OCI-LY1 (cell line): ENCODE data around the gene CPEB4.

Source experiments
- H2AFZ ChIP-seq: fragments of 200-600 bp; sonication (generic), shearing (Covaris generic); 2 replicates; pipeline ENCODE4 v1.6.0; 2014; ENCODE audit warnings: antibody characterized with exemption, mild to moderate bottlenecking, low read length
- H3F3A ChIP-seq: fragments of 200-600 bp; sonication (generic), shearing (Covaris generic); 2 replicates; pipeline ENCODE4 v1.6.0; 2014; ENCODE audit warnings: mild to moderate bottlenecking, antibody characterized with exemption, low read length, moderate library complexity; ENCODE audit not compliant: insufficient read depth
- H3K27ac ChIP-seq: fragments of 200-600 bp; sonication (generic); 2 replicates; pipeline ENCODE4 v1.5.1; 2014; ENCODE audit warnings: low read length, mixed run types, mild to moderate bottlenecking, low read depth; ENCODE audit not compliant: poor library complexity, severe bottlenecking
- H3K27me3 ChIP-seq: fragments of 200-600 bp; sonication (generic); 2 replicates; pipeline ENCODE4 v1.6.0; 2014; ENCODE audit warnings: antibody characterized with exemption, mild to moderate bottlenecking, low read length, moderate library complexity; ENCODE audit not compliant: insufficient read depth
- H3K36me3 ChIP-seq: fragments of 200-600 bp; sonication (generic); 2 replicates; pipeline ENCODE4 v1.6.1; 2014; ENCODE audit warnings: mild to moderate bottlenecking, antibody characterized with exemption, low read length, moderate library complexity, mixed read lengths; ENCODE audit not compliant: insufficient read depth
- H3K4me1 ChIP-seq: fragments of 200-600 bp; sonication (generic); 2 replicates; pipeline ENCODE4 v1.5.1; 2014; ENCODE audit warnings: mild to moderate bottlenecking, low read length, moderate library complexity; ENCODE audit not compliant: insufficient read depth, severe bottlenecking
- H3K4me2 ChIP-seq: fragments of 200-600 bp; sonication (generic), shearing (Covaris generic); 2 replicates; pipeline ENCODE4 v1.6.1; 2014; ENCODE audit warnings: low read length
- H3K4me3 ChIP-seq: fragments of 200-600 bp; sonication (generic); 2 replicates; pipeline ENCODE4 v1.5.1; 2014; ENCODE audit warnings: low read length, low read depth, mild to moderate bottlenecking, mixed read lengths; ENCODE audit not compliant: poor library complexity, severe bottlenecking
- H3K79me2 ChIP-seq: fragments of 200-600 bp; shearing (Covaris generic); 2 replicates; pipeline ENCODE4 v1.6.1; 2016; ENCODE audit warnings: mixed run types, low read length, mixed read lengths; ENCODE audit not compliant: insufficient read depth
- H3K9ac ChIP-seq: fragments of 200-600 bp; sonication (generic), shearing (Covaris generic); 2 replicates; pipeline ENCODE4 v1.6.1; 2014; ENCODE audit warnings: mild to moderate bottlenecking, low read length, mixed read lengths
- H3K9me2 ChIP-seq: fragments of 200-600 bp; sonication (generic), shearing (Covaris generic); 2 replicates; pipeline ENCODE4 v1.6.1; 2014; ENCODE audit warnings: low read depth, mild to moderate bottlenecking, low read length, mixed read lengths
- H3K9me3 ChIP-seq: fragments of 200-600 bp; shearing (Covaris generic); 2 replicates; pipeline ENCODE4 v1.6.1; 2014; ENCODE audit warnings: low read length, mixed read lengths
- H4K20me1 ChIP-seq: fragments of 200-600 bp; sonication (generic), shearing (Covaris generic); 2 replicates; pipeline ENCODE4 v1.6.0; 2016; ENCODE audit warnings: mild to moderate bottlenecking, low read length; ENCODE audit not compliant: insufficient read depth
- CTCF ChIP-seq: fragments of 200-600 bp; sonication (generic), shearing (Covaris generic); IDR thresholded peaks from 2 replicates; pipeline ENCODE4 v1.5.1; 2017; ENCODE audit warnings: mild to moderate bottlenecking, antibody characterized with exemption, low read length, moderate library complexity, mixed read lengths
- EZH2 ChIP-seq: fragments of 200-600 bp; sonication (generic), shearing (Covaris generic); IDR thresholded peaks from 2 replicates; pipeline ENCODE4 v1.8.0; 2017; ENCODE audit warnings: borderline replicate concordance, mixed run types, mild to moderate bottlenecking, antibody characterized with exemption, low read length, moderate library complexity, mixed read lengths

The CPEB4 gene

GRCh38 chr5:173885475-173886010 lies 2.6 kb upstream of the CPEB4 start:
- TF ChIP-seq CTCF (no peak), EZH2 (no peak)
- no peaks in the 10 kb centered on the region for H3F3A ChIP-seq
- peaks cover 19% of the 10 kb centered on the region for H3K79me2 ChIP-seq
- H3K36me3 ChIP-seq, result peaks cover 3% of the 10 kb centered on the region; the same call in 1 of the 2 replicates
- peak overlapping the region; percentile 38 for H3K27ac ChIP-seq
- H3K9me2 ChIP-seq, result no peaks in the 10 kb centered on the region
- H3K27me3 ChIP-seq, result no peaks in the 10 kb centered on the region
- no peak overlapping the region for H3K9ac ChIP-seq
- H3K9me3 ChIP-seq, result no peaks in the 10 kb centered on the region
- no peak overlapping the region for H2AFZ ChIP-seq
- H3K4me2 ChIP-seq, result no peak overlapping the region
- no peaks in the 10 kb centered on the region for H4K20me1 ChIP-seq
- peaks cover 45% of the 10 kb centered on the region for H3K4me1 ChIP-seq
- no peak overlapping the region for H3K4me3 ChIP-seq

DNA sequence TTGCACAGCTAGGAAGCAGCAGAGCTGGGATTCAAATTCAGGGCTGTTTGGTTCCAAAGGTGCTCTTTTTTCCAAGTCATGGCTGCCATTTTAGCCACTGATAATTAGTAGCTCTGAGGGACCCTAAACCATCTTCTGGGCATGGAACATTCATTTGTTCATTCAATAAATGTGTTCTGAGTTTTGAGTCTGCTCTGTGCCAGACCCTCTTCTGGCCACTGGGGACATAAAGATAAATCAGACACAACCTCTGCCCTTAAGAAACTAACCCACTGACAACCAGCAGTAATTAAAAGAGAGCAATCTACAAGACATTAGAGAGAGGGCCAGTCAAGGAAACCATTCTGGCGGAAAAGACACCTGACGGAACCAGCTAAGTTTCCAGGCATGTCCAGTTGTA lies 2.0 kb upstream of the CPEB4 start:
- H4K20me1 ChIP-seq, result no peaks in the 10 kb centered on the region
- no peak for TF ChIP-seq EZH2
- peak; percentile 29; the same call in 1 of the 2 replicates for TF ChIP-seq CTCF
- H3K36me3 ChIP-seq, result peaks cover 6% of the 10 kb centered on the region; the same call in 1 of the 2 replicates
- H3K4me3 ChIP-seq, result no peak overlapping the region
- no peak overlapping the region for H3K9ac ChIP-seq
- peaks cover 50% of the 10 kb centered on the region for H3K4me1 ChIP-seq
- no peaks in the 10 kb centered on the region for H3K9me2 ChIP-seq
- no peaks in the 10 kb centered on the region for H3K27me3 ChIP-seq
- H3K27ac ChIP-seq, result peak overlapping the region; percentile 38
- H3K9me3 ChIP-seq, result no peaks in the 10 kb centered on the region
- no peaks in the 10 kb centered on the region for H3F3A ChIP-seq
- H3K79me2 ChIP-seq, result peaks cover 25% of the 10 kb centered on the region
- H3K4me2 ChIP-seq, result no peak overlapping the region
- H2AFZ ChIP-seq, result no peak overlapping the region; the same call in 1 of the 2 replicates

DNA sequence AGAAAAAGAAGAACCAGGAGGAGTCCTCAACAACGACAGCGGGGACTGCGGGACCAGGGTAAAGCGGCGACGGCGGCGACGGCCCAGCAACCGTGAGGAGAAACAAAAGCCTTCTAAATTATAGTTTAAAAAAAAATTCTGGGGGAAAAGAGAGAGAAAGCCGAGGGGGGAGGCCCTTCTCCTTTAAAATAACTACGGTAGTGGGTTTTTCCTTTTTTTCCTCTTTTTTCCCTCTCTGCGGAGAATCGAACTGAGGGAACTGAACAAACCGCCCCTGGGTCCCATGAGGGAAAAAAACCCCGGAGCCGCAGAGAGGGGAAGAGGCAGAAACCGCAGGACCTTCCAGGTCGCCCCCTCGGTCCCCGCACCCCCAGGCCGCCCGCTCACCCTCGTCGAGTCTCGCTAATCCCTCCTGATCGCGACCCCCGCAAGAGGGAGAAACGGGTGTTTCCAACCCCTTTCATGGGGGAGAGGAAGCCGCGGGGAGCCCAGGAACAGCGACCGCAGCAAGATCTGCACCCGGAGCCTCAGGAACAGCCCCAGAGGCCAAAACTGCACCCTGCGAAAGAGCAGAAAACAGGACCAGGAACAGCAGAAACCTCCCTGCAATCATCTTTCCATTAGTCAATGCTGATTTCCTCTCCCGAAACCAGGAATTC lies 453 bp downstream of the CPEB4 start:
- H3K36me3 ChIP-seq, result peaks cover 15% of the 10 kb centered on the region
- H4K20me1 ChIP-seq, result no peaks in the 10 kb centered on the region
- peaks cover 50% of the 10 kb centered on the region for H3K79me2 ChIP-seq
- no peak overlapping the region for H2AFZ ChIP-seq
- no peaks in the 10 kb centered on the region for H3K9me3 ChIP-seq
- H3K9me2 ChIP-seq, result no peaks in the 10 kb centered on the region
- peak overlapping the region; percentile 74 for H3K4me3 ChIP-seq
- H3F3A ChIP-seq, result no peaks in the 10 kb centered on the region
- peaks cover 75% of the 10 kb centered on the region for H3K4me1 ChIP-seq
- H3K9ac ChIP-seq, result peak overlapping the region; percentile 76
- peak overlapping the region; percentile 86 for H3K4me2 ChIP-seq
- no peaks in the 10 kb centered on the region for H3K27me3 ChIP-seq
- H3K27ac ChIP-seq, result peak overlapping the region; percentile 40
- TF ChIP-seq CTCF, result no peak
- no peak for TF ChIP-seq EZH2
